Neural progenitor cell (in vitro differentiated cells): Measurements from ENCODE around the gene AADACL4. TPM values are rescaled to one million over a fixed set of nuclear protein-coding genes. Genes with fewer than 3 reads are reported as not detected.
A peak's percentile ranks its signal among the peaks of the same experiment; 100 is the strongest.

Experiments
- DNase-seq: peaks from one replicate; pipeline ENCODE4 v3.0.0-alpha.2; 2016; ENCODE audit warnings: low spot score
- H2AFZ ChIP-seq: fragments of 200-600 bp; sonication (generic); replicated peaks from 2 replicates; pipeline ENCODE4 v1.6.1; 2016; ENCODE audit warnings: antibody characterized with exemption
- H3F3A ChIP-seq: fragments of 200-600 bp; sonication (generic); 2 replicates; pipeline ENCODE4 v1.6.1; 2016; ENCODE audit warnings: antibody characterized with exemption, low read depth
- H3K27ac ChIP-seq: fragments of 200-600 bp; sonication (generic); 2 replicates; pipeline ENCODE4 v1.5.1; 2016; ENCODE audit warnings: mild to moderate bottlenecking
- H3K27me3 ChIP-seq: fragments of 200-600 bp; sonication (generic); 2 replicates; pipeline ENCODE4 v1.6.1; 2016; ENCODE audit warnings: mild to moderate bottlenecking, moderate library complexity
- H3K36me3 ChIP-seq: fragments of 200-600 bp; sonication (generic); 2 replicates; pipeline ENCODE4 v1.5.1; 2016
- H3K4me1 ChIP-seq: fragments of 200-600 bp; sonication (generic); 2 replicates; pipeline ENCODE4 v1.6.1; 2016; ENCODE audit warnings: mixed run types
- H3K4me2 ChIP-seq: fragments of 200-600 bp; sonication (generic); 2 replicates; pipeline ENCODE4 v1.6.1; 2016
- H3K4me3 ChIP-seq: fragments of 200-600 bp; sonication (generic); 2 replicates; pipeline ENCODE4 v1.5.1; 2016
- H3K79me2 ChIP-seq: fragments of 200-600 bp; sonication (generic); 2 replicates; pipeline ENCODE4 v1.6.1; 2016; ENCODE audit warnings: low read depth
- H3K9ac ChIP-seq: fragments of 200-600 bp; sonication (generic); 2 replicates; pipeline ENCODE4 v1.6.1; 2016
- H3K9me3 ChIP-seq: fragments of 200-600 bp; sonication (generic); 2 replicates; pipeline ENCODE4 v1.5.1; 2016; ENCODE audit warnings: low read depth
- H4K20me1 ChIP-seq: fragments of 200-600 bp; sonication (generic); 2 replicates; pipeline ENCODE4 v1.6.1; 2016; ENCODE audit warnings: low read depth
- H3K27ac Mint-ChIP-seq: 3 replicates; pipeline ENCODE4 v1.8.0; 2021; ENCODE audit warnings: mixed read lengths
- H3K27me3 Mint-ChIP-seq: 2 replicates; pipeline ENCODE4 v1.8.0; 2022; ENCODE audit warnings: low read depth, mild to moderate bottlenecking, inconsistent platforms, moderate library complexity, mixed read lengths; ENCODE audit not compliant: insufficient read depth
- H3K36me3 Mint-ChIP-seq: 3 replicates; pipeline ENCODE4 v1.8.0; 2021; ENCODE audit warnings: mixed read lengths
- H3K4me1 Mint-ChIP-seq: 3 replicates; pipeline ENCODE4 v1.8.0; 2021; ENCODE audit warnings: mixed read lengths
- H3K4me3 Mint-ChIP-seq: 3 replicates; pipeline ENCODE4 v1.8.0; 2021; ENCODE audit warnings: mild to moderate bottlenecking, moderate library complexity, mixed read lengths
- H3K9me3 Mint-ChIP-seq: 3 replicates; pipeline ENCODE4 v1.8.0; 2020; ENCODE audit warnings: mixed read lengths
- CTCF ChIP-seq: fragments of 200-600 bp; sonication (generic); IDR thresholded peaks from 2 replicates; pipeline ENCODE4 v1.5.1; 2017; ENCODE audit warnings: antibody characterized with exemption, mild to moderate bottlenecking
- EZH2 ChIP-seq: fragments of 200-600 bp; sonication (generic); IDR thresholded peaks from 2 replicates; pipeline ENCODE4 v1.6.1; 2017; ENCODE audit warnings: antibody characterized with exemption, mild to moderate bottlenecking, moderate library complexity
- EZH2phosphoT487 ChIP-seq: fragments of 200-600 bp; sonication (generic); IDR thresholded peaks from 2 replicates; pipeline ENCODE4 v1.6.1; 2017; ENCODE audit warnings: antibody characterized with exemption
- total RNA-seq: library from RNA; depleted of rRNA; stranded (reverse); fragments of >200 nt; gene quantifications from 2 replicates; pipeline ENCODE4 v1.2.3, GENCODE V29; 2015; ENCODE audit warnings: low replicate concordance

The AADACL4 gene
- total RNA-seq, 1 donor from 2014 or later: not detected

- Histone ChIP-seq H3F3A (peaks cover 37% of the 10 kb centered on the region), H2AFZ (no peak overlapping the region), H3K27ac (no peak overlapping the region), H3K9ac (no peak overlapping the region), H3K9me3 (no peaks in the 10 kb centered on the region), H3K4me2 (no peak overlapping the region), H3K36me3 (no peaks in the 10 kb centered on the region), H3K79me2 (peaks cover 3% of the 10 kb centered on the region), H3K4me3 (no peak overlapping the region), H3K4me1 (peaks cover 17% of the 10 kb centered on the region), H3K27me3 (peaks cover 18% of the 10 kb centered on the region), H4K20me1 (peaks cover 6% of the 10 kb centered on the region)
- Mint-ChIP-seq H3K27ac (no peak overlapping the region), H3K27me3 (peaks cover 29% of the 10 kb centered on the region), H3K36me3 (no peaks in the 10 kb centered on the region), H3K4me1 (peaks cover 41% of the 10 kb centered on the region), H3K4me3 (no peak overlapping the region), H3K9me3 (no peaks in the 10 kb centered on the region)
- TF ChIP-seq CTCF: no peak
- TF ChIP-seq EZH2phosphoT487: no peak
- no peak for TF ChIP-seq EZH2
- no peak for DNase-seq
Measured at GRCh38 chr1:12620931-12621330, 23.0 kb upstream of the AADACL4 start.

- H3K27ac Mint-ChIP-seq: no peak overlapping the region
- no peaks in the 10 kb centered on the region for H3K9me3 Mint-ChIP-seq
- peaks cover 38% of the 10 kb centered on the region for H3K4me1 Mint-ChIP-seq
Measured at GRCh38 chr1:12621346-12622335, 22.2 kb upstream of the AADACL4 start.

GRCh38 chr1:12622506-12622905 lies 21.4 kb upstream of the AADACL4 start:
- H3K27ac Mint-ChIP-seq: no peak overlapping the region
- no peak for TF ChIP-seq EZH2phosphoT487
- no peak for TF ChIP-seq EZH2
- TF ChIP-seq CTCF: no peak
- no peaks in the 10 kb centered on the region for H3K79me2 ChIP-seq
- H3K36me3 ChIP-seq: no peaks in the 10 kb centered on the region
- H2AFZ ChIP-seq: no peak overlapping the region
- no peak overlapping the region for H3K4me2 ChIP-seq
- peaks cover 6% of the 10 kb centered on the region for H3K27me3 ChIP-seq
- H3K4me3 Mint-ChIP-seq: no peak overlapping the region
- no peaks in the 10 kb centered on the region for H4K20me1 ChIP-seq
- peaks cover 42% of the 10 kb centered on the region for H3K4me1 Mint-ChIP-seq
- no peaks in the 10 kb centered on the region for H3K9me3 ChIP-seq
- DNase-seq: no peak
- no peak overlapping the region for H3K27ac ChIP-seq
- no peak overlapping the region for H3K9ac ChIP-seq
- peaks cover 31% of the 10 kb centered on the region for H3F3A ChIP-seq
- H3K4me3 ChIP-seq: no peak overlapping the region
- no peaks in the 10 kb centered on the region for H3K9me3 Mint-ChIP-seq
- peaks cover 22% of the 10 kb centered on the region for H3K4me1 ChIP-seq
- no peaks in the 10 kb centered on the region for H3K36me3 Mint-ChIP-seq
- peaks cover 19% of the 10 kb centered on the region for H3K27me3 Mint-ChIP-seq

More at GRCh38 chr1:12621346-12622335, 22.2 kb upstream of the AADACL4 start:
- H3K9me3 ChIP-seq: no peaks in the 10 kb centered on the region
- H3K27me3 ChIP-seq: peaks cover 15% of the 10 kb centered on the region
- no peak overlapping the region for H3K4me3 ChIP-seq
- H3F3A ChIP-seq: peaks cover 32% of the 10 kb centered on the region
- Mint-ChIP-seq H3K36me3 (no peaks in the 10 kb centered on the region), H3K27me3 (peaks cover 25% of the 10 kb centered on the region), H3K4me3 (peak overlapping the region; percentile 8)
- H3K9ac ChIP-seq: no peak overlapping the region
- peaks cover 3% of the 10 kb centered on the region for H3K79me2 ChIP-seq
- peaks cover under 1% of the 10 kb centered on the region for H4K20me1 ChIP-seq
- TF ChIP-seq EZH2phosphoT487 (no peak), EZH2 (no peak), CTCF (no peak)
- no peak overlapping the region for H3K4me2 ChIP-seq
- H3K4me1 ChIP-seq: peaks cover 14% of the 10 kb centered on the region
- H3K27ac ChIP-seq: no peak overlapping the region
- DNase-seq: no peak
- no peak overlapping the region for H2AFZ ChIP-seq
- H3K36me3 ChIP-seq: no peaks in the 10 kb centered on the region
